GM21786 (cell line): ENCODE data around the gene ALKAL2.

Experiments
- ATAC-seq: cut with Tn5 transposase; IDR thresholded peaks from one replicate; pipeline ENCODE4 v1.9.1; 2021; ENCODE audit not compliant: unreplicated experiment

Gene ALKAL2

GRCh38 chr2:248724-249123 is 39.2 kb downstream of the ALKAL2 start:
- no peak for ATAC-seq

DNA sequence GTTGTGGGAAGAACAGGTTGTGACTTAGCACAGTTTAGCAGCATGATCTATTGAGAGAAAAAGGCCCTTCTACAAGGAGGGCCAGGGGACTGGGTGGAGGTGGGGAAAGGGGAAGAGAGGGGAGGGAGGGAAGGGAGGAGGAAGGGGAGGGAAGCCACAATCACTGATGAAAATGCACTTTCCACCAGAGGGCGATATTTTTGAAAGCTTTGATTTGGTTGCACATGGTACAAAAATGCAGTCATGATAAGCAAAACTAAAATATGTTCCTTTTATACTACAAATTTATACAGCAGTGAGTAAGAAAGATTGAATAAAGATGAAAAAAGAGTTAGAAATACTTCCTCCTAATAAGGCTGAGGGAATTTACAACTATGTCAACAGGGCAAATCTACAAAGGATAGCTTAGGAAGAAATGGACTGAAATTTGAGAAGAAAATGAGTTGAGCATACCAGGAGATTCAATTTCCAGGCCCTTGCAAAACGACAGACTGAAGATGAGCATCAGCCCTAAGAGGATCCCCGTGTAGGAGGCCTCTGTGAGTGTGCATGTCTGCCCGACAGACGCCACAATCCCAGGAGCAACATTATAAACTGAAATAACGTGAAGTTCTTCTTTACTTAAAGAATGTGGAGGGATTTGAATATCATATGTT is 41.3 kb downstream of the ALKAL2 start:
- no peak for ATAC-seq

GRCh38 chr2:244547-244946 is 43.3 kb downstream of the ALKAL2 start:
- no peak for ATAC-seq

DNA sequence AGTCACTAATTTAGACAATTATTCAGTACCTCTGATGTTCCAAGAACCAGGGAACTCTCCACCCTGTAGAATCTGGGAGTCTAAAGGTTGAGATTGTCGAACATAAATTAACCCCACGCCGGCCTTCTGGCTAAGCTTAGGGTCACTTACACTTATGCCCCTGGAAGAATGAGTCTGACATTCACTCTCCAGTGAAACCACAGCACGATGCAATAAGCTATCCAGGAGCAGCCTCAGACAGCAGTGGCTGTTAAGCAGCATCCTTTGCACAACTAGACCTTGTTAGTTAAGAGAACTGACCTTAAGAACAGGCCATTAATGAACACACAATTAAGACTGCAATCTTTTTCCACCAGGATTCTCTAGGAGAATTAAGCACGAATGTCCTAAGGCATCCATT is 49.0 kb downstream of the ALKAL2 start:
- no peak for ATAC-seq

DNA sequence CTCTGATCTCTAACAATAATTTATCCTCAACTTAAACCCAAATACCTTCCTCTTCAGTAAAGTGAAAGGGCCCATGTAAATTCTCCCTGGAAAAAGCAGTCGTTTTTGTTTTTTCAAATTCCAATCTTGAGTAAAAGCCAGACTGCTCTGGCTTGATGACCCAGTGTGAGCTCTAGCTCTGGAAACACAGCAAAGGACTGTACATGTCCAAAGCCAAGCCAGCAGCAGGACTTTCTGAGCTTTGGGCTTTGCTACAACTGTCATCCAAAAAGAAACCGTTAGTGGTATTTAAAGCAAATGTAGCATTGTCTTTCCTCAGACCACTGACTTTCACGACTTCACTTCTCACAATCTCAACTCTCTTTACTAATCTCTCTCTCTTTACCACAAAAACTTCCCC is 49.5 kb downstream of the ALKAL2 start:
- ATAC-seq, result no peak

- no peak for ATAC-seq
Measured at GRCh38 chr2:237878-238277, 50.0 kb downstream of the ALKAL2 start.

DNA sequence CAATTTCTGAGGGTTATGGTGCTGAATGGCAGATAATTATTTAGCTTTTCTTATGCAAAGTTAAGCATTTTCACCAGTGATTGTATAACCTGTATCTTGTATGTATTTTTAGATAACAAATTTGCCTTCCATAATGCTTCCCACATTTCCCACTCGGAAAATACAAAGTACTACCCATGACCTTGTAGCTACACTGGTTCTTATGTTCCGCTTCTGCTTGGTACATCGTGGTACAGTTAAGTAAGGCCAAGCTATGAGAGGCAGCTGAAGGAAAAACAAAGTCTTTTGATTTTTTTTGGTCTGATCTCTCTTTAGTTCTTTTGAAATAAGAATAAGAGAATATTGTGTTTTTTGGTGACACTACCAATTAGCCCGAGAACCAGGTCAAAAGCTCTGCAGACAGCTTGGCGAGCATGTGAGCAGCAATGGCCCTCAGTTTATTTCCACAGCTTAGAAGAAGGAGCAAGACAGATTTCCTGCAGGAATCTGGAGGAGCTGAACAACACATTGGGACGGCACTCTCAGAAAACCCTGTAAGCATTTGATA is 50.8 kb downstream of the ALKAL2 start:
- no peak for ATAC-seq

DNA sequence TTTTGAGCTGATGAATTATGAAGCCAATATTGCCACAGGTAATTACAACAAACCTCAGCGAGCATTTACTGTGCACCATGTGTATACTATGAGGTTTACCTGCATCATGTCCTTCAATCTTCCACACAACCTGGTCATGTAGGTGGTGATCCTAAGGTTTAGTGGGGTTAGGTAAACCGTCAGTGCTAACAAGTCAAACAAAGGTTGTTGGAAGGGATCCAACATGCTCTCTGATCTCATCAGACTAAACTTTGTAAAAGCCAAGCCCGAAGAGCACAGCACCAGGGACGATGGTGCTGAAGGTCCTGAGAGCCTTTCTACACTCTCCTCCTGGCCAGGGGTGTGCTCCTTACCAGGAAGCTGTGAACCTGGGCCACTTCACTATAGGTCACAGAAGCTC is 53.5 kb downstream of the ALKAL2 start:
- no peak for ATAC-seq

GRCh38 chr2:233030-233429 is 54.9 kb downstream of the ALKAL2 start:
- no peak for ATAC-seq

GRCh38 chr2:231521-232185 is 56.2 kb downstream of the ALKAL2 start:
- ATAC-seq, result no peak
